Measurements from ENCODE around the gene C8G.

The C8G gene

GRCh38 chr9:136903041-136903554 lies 41.9 kb upstream of the C8G start:
- TF ChIP-seq FOXM1 (IDR thresholded peaks at IDR 0.05; ENCODE audit: borderline replicate concordance, low read depth) (no peak), CREB1 (IDR thresholded peaks at IDR 0.05; ENCODE audit: low read depth) (no peak), EGR1 (IDR thresholded peaks at IDR 0.05) (no peak), USF1 (IDR thresholded peaks at IDR 0.05) (no peak), TAF1 (IDR thresholded peaks at IDR 0.05; ENCODE audit: low read depth) (no peak), EP300 (IDR thresholded peaks at IDR 0.05; ENCODE audit: borderline replicate concordance) (no peak), RAD21 (IDR thresholded peaks at IDR 0.05; ENCODE audit: low read depth) (no peak), CEBPB (IDR thresholded peaks at IDR 0.05) (no peak), TCF12 (IDR thresholded peaks at IDR 0.05; ENCODE audit: low read depth) (no peak)
- TF ChIP-seq, protein P1, sequence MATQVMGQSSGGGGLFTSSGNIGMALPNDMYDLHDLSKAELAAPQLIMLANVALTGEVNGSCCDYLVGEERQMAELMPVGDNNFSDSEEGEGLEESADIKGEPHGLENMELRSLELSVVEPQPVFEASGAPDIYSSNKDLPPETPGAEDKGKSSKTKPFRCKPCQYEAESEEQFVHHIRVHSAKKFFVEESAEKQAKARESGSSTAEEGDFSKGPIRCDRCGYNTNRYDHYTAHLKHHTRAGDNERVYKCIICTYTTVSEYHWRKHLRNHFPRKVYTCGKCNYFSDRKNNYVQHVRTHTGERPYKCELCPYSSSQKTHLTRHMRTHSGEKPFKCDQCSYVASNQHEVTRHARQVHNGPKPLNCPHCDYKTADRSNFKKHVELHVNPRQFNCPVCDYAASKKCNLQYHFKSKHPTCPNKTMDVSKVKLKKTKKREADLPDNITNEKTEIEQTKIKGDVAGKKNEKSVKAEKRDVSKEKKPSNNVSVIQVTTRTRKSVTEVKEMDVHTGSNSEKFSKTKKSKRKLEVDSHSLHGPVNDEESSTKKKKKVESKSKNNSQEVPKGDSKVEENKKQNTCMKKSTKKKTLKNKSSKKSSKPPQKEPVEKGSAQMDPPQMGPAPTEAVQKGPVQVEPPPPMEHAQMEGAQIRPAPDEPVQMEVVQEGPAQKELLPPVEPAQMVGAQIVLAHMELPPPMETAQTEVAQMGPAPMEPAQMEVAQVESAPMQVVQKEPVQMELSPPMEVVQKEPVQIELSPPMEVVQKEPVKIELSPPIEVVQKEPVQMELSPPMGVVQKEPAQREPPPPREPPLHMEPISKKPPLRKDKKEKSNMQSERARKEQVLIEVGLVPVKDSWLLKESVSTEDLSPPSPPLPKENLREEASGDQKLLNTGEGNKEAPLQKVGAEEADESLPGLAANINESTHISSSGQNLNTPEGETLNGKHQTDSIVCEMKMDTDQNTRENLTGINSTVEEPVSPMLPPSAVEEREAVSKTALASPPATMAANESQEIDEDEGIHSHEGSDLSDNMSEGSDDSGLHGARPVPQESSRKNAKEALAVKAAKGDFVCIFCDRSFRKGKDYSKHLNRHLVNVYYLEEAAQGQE (IDR thresholded peaks at IDR 0.05; ENCODE audit: low read depth) = no peak
- TF ChIP-seq, protein P2, sequence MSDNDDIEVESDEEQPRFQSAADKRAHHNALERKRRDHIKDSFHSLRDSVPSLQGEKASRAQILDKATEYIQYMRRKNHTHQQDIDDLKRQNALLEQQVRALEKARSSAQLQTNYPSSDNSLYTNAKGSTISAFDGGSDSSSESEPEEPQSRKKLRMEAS (IDR thresholded peaks at IDR 0.05) = no peak

GRCh38 chr9:136906266-136906665 lies 38.8 kb upstream of the C8G start:
- TF ChIP-seq TCF12 (IDR thresholded peaks at IDR 0.05; ENCODE audit: low read depth) (no peak), ZBTB7A (IDR thresholded peaks at IDR 0.05; ENCODE audit: low read depth) (no peak), CREB1 (IDR thresholded peaks at IDR 0.05; ENCODE audit: low read depth) (no peak), YY1 (IDR thresholded peaks at IDR 0.05; ENCODE audit: low read depth) (no peak), CEBPB (IDR thresholded peaks at IDR 0.05) (no peak), EP300 (IDR thresholded peaks at IDR 0.05; ENCODE audit: borderline replicate concordance) (no peak), EGR1 (IDR thresholded peaks at IDR 0.05) (no peak), FOXM1 (IDR thresholded peaks at IDR 0.05; ENCODE audit: borderline replicate concordance, low read depth) (no peak), RAD21 (IDR thresholded peaks at IDR 0.05; ENCODE audit: low read depth) (no peak), USF1 (IDR thresholded peaks at IDR 0.05) (no peak), TEAD4 (IDR thresholded peaks at IDR 0.05) (no peak), NFIC (IDR thresholded peaks at IDR 0.05) (no peak)
- TF ChIP-seq, protein P1 (IDR thresholded peaks at IDR 0.05; ENCODE audit: low read depth) = no peak
- TF ChIP-seq, protein P2 (IDR thresholded peaks at IDR 0.05) = no peak

GRCh38 chr9:136907011-136907914 lies 37.8 kb upstream of the C8G start:
- TF ChIP-seq NFIC (IDR thresholded peaks at IDR 0.05) (no peak), TAF1 (IDR thresholded peaks at IDR 0.05; ENCODE audit: low read depth) (no peak), YY1 (IDR thresholded peaks at IDR 0.05; ENCODE audit: low read depth) (no peak)

GRCh38 chr9:136910197-136910900 lies 34.7 kb upstream of the C8G start:
- TF ChIP-seq TAF1 (IDR thresholded peaks at IDR 0.05; ENCODE audit: low read depth) = no peak
- TF ChIP-seq NFIC (IDR thresholded peaks at IDR 0.05) = no peak
- TF ChIP-seq EP300 (IDR thresholded peaks at IDR 0.05; ENCODE audit: borderline replicate concordance) = no peak
- TF ChIP-seq ZBTB7A (IDR thresholded peaks at IDR 0.05; ENCODE audit: low read depth) = no peak
- TF ChIP-seq, protein P1 (IDR thresholded peaks at IDR 0.05; ENCODE audit: low read depth) = no peak
- no peak for TF ChIP-seq CREB1 (IDR thresholded peaks at IDR 0.05; ENCODE audit: low read depth)
- TF ChIP-seq EGR1 (IDR thresholded peaks at IDR 0.05) = no peak
- no peak for TF ChIP-seq YY1 (IDR thresholded peaks at IDR 0.05; ENCODE audit: low read depth)
- no peak for TF ChIP-seq CEBPB (IDR thresholded peaks at IDR 0.05)

Measured in Ishikawa (cell line).